Mammary epithelial cell (primary cell): ENCODE results near the gene DTNBP1.

ENCODE experiments used
- CTCF ChIP-seq, 2 donors: IDR thresholded peaks in 1 of 2; conservative IDR thresholded peaks in 1 of 2; 2 replicates each; pipeline ENCODE4 v1.5.1; 2011 to 2012; ENCODE audit warnings: inconsistent platforms in 2 of 2, low read length in 2 of 2, mild to moderate bottlenecking in 2 of 2, control low read depth in 1 of 2, low read depth in 1 of 2; ENCODE audit not compliant: insufficient read depth in 1 of 2; ENCODE audit errors: extremely low read depth in 1 of 2
- EZH2 ChIP-seq: IDR thresholded peaks from 2 replicates; pipeline ENCODE4 v1.6.1; 2012; ENCODE audit warnings: low read length, inconsistent platforms, borderline replicate concordance

GRCh38 chr6:15500078-15500740 is 162.6 kb downstream of the DTNBP1 start:
- TF ChIP-seq CTCF (conservative IDR thresholded peaks at IDR 0.05 in 1 of 2, IDR thresholded peaks at IDR 0.05 in 1 of 2; ENCODE audit: extremely low read depth in 1 of 2, insufficient read depth in 1 of 2, low read depth in 1 of 2, low read length in 2 of 2), result no peak
- no peak for TF ChIP-seq EZH2
